ENCODE measurements around the gene XPR1. TPM values are rescaled to one million over a fixed set of nuclear protein-coding genes. Genes with fewer than 3 reads are reported as not detected.
"Not testable (repeated sequence)": the region's sequence is repeated elsewhere in the genome, so short reads cannot be mapped to it uniquely, and the experiment has no call there.

XPR1 gene
- total and polyA plus RNA-seq, 3 donors from 2014 or later, result 34.8 to 76.2 (median 71.8) TPM

DNA sequence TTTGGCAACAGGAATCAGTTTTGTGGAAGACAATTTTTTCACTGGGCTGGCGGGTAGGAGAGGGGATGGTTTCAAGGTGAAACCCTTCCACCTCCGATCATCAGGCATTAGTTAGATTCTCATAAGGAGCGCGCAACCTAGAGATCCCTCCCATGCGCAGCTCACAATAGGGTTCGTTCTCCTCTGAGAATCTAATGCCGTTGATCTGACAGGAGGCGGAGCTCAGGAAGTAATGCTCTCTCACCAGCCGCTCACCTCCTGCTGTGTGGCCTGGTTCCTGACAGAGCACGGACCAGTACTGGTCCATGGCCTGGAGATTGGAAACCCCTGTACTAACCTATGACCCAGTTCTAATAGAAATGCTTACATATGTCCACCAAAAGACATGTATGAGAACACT lies 184.3 kb downstream of the XPR1 start:
- H3K27ac ChIP-seq, result no peak overlapping the region
- DNase-seq, result no peak
- H3K4me3 ChIP-seq, result no peak overlapping the region
- WGBS, 2 donors, result 92 to 95% methylated on average over 10 of the region's 10 CpGs
- H3K9me3 ChIP-seq, result no peaks in the 10 kb centered on the region
- no peak for TF ChIP-seq POLR2A (IDR thresholded peaks at IDR 0.05)
- TF ChIP-seq, protein P1, sequence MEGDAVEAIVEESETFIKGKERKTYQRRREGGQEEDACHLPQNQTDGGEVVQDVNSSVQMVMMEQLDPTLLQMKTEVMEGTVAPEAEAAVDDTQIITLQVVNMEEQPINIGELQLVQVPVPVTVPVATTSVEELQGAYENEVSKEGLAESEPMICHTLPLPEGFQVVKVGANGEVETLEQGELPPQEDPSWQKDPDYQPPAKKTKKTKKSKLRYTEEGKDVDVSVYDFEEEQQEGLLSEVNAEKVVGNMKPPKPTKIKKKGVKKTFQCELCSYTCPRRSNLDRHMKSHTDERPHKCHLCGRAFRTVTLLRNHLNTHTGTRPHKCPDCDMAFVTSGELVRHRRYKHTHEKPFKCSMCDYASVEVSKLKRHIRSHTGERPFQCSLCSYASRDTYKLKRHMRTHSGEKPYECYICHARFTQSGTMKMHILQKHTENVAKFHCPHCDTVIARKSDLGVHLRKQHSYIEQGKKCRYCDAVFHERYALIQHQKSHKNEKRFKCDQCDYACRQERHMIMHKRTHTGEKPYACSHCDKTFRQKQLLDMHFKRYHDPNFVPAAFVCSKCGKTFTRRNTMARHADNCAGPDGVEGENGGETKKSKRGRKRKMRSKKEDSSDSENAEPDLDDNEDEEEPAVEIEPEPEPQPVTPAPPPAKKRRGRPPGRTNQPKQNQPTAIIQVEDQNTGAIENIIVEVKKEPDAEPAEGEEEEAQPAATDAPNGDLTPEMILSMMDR (IDR thresholded peaks at IDR 0.05), result no peak
- H3K27me3 ChIP-seq, result no peaks in the 10 kb centered on the region
- no peaks in the 10 kb centered on the region for H3K36me3 ChIP-seq (ENCODE audit: low read depth, missing control alignments)
- intact Hi-C loops (cut with DNase I; ENCODE audit: low total_unique reads), result no loop called here
- H3K4me1 ChIP-seq, result no peaks in the 10 kb centered on the region

DNA sequence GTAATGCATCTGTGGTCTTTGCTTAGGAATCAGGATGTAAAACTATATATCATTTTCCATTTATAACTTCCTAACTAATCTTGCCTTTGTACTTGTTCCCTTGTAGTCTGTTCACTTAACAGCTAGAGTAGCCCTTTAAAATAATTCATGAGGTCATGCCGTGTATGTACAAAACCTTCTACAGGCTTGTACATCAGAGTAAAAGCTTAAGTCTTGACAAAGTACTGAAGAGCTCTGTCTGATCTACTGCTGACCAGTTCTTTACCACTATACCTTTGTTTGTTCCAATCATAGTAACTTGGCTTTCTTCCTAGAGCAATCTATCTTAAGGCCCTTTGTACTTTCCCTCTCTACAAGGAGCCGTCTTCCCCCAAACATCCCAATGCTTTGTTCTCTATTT lies 190.1 kb downstream of the XPR1 start:
- Histone ChIP-seq H3K4me3 (no peak overlapping the region), H3K27ac (no peak overlapping the region), H3K27me3 (no peaks in the 10 kb centered on the region), H3K36me3 (ENCODE audit: low read depth, missing control alignments) (no peaks in the 10 kb centered on the region), H3K4me1 (no peaks in the 10 kb centered on the region), H3K9me3 (no peaks in the 10 kb centered on the region)
- no peak for DNase-seq
- intact Hi-C loops (cut with DNase I; ENCODE audit: low total_unique reads), result no loop called here
- WGBS, 2 donors, result 80 to 87% methylated on average over 2 of the region's 2 CpGs
- no peak for TF ChIP-seq POLR2A (IDR thresholded peaks at IDR 0.05)
- TF ChIP-seq, protein P1 (IDR thresholded peaks at IDR 0.05), result no peak

DNA sequence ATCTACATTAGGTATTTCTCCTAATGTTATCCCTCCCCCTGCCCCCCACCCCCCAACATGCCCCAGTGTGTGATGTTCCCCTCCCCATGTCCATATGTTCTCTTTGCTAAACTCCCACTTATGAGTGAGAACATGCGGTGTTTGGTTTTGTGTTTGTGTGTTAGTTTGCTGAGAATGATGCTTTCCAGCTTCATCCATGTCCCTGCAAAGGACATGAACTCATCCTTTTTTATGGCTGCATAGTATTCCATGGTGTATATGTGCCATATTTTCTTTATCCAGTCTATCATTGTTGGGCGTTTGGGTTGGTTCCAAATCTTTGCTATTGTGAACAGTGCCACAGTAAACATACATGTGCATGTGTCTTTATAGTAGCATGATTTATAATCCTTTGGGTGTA lies 199.7 kb downstream of the XPR1 start:
- H3K4me3 ChIP-seq; DNase-seq; H3K4me1 ChIP-seq; intact Hi-C loops (cut with DNase I; ENCODE audit: low total_unique reads); H3K27me3 ChIP-seq; H3K36me3 ChIP-seq (ENCODE audit: low read depth, missing control alignments); H3K27ac ChIP-seq; H3K9me3 ChIP-seq: not testable (repeated sequence)
- whole genome bisulfite sequencing, 2 donors, result 90 to 94% methylated on average over 2 of the region's 2 CpGs

DNA sequence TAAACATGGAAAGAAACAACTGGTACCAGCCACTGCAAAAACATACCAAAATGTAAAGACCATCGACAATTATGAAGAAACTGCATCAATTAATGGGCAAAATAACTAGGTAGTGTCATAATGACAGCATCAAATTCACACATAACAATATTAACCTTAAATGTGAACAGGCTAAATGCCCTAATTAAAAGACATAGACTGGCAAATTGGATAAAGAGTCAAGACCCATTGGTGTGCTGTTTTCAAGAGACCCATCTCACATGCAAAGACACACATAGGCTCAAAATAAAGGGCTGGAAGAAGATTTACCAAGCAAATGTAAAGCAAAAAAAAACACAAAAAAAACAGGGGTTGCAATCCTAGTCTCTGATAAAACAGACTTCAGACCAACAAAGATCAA lies 201.4 kb downstream of the XPR1 start:
- H3K4me1 ChIP-seq; H3K9me3 ChIP-seq; H3K27me3 ChIP-seq; DNase-seq; H3K36me3 ChIP-seq (ENCODE audit: low read depth, missing control alignments); intact Hi-C loops (cut with DNase I; ENCODE audit: low total_unique reads); H3K4me3 ChIP-seq; H3K27ac ChIP-seq: not testable (repeated sequence)
- 100% methylated on average over 1 of the region's 1 CpG for WGBS, 2 donors

DNA sequence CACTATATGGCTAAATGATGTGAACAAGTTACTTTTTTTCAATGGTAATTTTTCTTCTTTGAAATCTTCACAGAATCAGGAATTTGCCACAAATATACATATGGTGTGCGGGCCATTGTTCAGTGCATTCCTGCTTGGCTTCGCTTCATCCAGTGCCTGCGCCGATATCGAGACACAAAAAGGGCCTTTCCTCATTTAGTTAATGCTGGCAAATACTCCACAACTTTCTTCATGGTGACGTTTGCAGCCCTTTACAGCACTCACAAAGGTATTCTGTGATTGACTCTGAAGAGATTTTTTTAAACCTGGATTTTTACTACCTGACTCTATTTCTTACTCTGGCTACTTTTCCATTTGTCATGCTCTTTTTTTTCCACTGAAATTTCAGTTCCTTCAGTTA lies 204.6 kb downstream of the XPR1 start:
- Histone ChIP-seq H3K4me3 (no peak overlapping the region), H3K36me3 (ENCODE audit: low read depth, missing control alignments) (no peaks in the 10 kb centered on the region), H3K9me3 (no peaks in the 10 kb centered on the region), H3K4me1 (peaks cover 1% of the 10 kb centered on the region), H3K27me3 (no peaks in the 10 kb centered on the region), H3K27ac (no peak overlapping the region)
- DNase-seq, result no peak
- intact Hi-C loops (cut with DNase I; ENCODE audit: low total_unique reads), result no loop called here
- WGBS, 2 donors, result 93 to 96% methylated on average over 6 of the region's 6 CpGs
- TF ChIP-seq POLR2A (IDR thresholded peaks at IDR 0.05), result no peak
- TF ChIP-seq, protein P1 (IDR thresholded peaks at IDR 0.05), result no peak

DNA sequence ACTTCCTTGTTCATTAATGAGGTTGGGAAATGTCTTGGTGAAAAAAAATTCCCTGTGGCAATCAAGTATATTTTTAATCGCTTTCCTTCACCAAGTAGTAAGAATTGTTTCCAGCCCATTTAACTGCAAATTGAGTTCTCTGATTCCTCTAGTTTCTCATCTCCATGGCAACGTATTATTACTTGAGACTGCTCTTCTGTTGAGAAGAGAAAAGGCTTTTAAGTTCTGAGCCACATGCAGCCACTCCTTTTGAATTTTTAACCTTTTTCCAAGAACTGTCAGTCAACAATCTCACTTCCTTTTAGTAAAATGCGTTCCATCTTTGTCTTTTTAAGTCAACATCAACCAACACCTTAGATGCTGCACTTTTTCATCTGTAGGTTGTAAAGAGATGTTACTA lies 205.2 kb downstream of the XPR1 start:
- H3K27me3 ChIP-seq, result no peaks in the 10 kb centered on the region
- intact Hi-C loops (cut with DNase I; ENCODE audit: low total_unique reads), result no loop called here
- WGBS, 2 donors, result 83 to 84% methylated on average over 3 of the region's 3 CpGs

More for the DNA sequence above, 205.2 kb downstream of the XPR1 start:
- H3K36me3 ChIP-seq (ENCODE audit: low read depth, missing control alignments), result no peaks in the 10 kb centered on the region
- H3K4me1 ChIP-seq, result peaks cover 7% of the 10 kb centered on the region
- H3K4me3 ChIP-seq, result no peak overlapping the region
- DNase-seq, result no peak
- H3K9me3 ChIP-seq, result no peaks in the 10 kb centered on the region
- TF ChIP-seq, protein P1 (IDR thresholded peaks at IDR 0.05), result no peak
- TF ChIP-seq POLR2A (IDR thresholded peaks at IDR 0.05), result no peak
- H3K27ac ChIP-seq, result no peak overlapping the region
